Activated CD4-positive, CD25-positive, alpha-beta regulatory T cell treated with anti-CD3 and anti-CD28 coated beads, Interleukin-2, amount 50 U/mL, for 72 hours (primary cell): ENCODE measurements around the gene ALKBH5.
A peak's percentile ranks its signal among the peaks of the same experiment; 100 is the strongest.
"Not testable (repeated sequence)": the region's sequence is repeated elsewhere in the genome, so short reads cannot be mapped to it uniquely, and the experiment has no call there.

Experiments
- DNase-seq: peaks from one replicate; pipeline ENCODE4 v3.0.0; 2021

The ALKBH5 gene

DNA sequence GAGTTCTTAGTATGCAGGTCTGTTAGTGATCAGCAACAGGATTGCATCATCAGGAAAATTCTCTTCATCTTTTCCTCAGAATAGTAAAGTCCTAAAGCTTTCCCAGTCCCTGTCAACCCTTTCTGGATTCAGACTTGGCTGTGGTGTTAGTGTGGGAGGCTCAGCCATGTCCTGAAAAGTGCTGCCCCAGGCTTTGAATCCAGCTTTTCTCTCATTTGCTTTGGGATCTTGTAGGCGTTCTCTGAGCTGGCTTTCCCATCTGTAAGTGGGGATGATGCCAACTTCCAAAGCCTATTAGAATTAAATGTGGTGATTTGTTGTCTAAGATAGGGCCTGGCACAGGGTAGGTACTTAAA lies 3.0 kb downstream of the ALKBH5 start:
- DNase-seq, result no peak

GRCh38 chr17:18187226-18187625 lies 3.6 kb downstream of the ALKBH5 start:
- no peak for DNase-seq

DNA sequence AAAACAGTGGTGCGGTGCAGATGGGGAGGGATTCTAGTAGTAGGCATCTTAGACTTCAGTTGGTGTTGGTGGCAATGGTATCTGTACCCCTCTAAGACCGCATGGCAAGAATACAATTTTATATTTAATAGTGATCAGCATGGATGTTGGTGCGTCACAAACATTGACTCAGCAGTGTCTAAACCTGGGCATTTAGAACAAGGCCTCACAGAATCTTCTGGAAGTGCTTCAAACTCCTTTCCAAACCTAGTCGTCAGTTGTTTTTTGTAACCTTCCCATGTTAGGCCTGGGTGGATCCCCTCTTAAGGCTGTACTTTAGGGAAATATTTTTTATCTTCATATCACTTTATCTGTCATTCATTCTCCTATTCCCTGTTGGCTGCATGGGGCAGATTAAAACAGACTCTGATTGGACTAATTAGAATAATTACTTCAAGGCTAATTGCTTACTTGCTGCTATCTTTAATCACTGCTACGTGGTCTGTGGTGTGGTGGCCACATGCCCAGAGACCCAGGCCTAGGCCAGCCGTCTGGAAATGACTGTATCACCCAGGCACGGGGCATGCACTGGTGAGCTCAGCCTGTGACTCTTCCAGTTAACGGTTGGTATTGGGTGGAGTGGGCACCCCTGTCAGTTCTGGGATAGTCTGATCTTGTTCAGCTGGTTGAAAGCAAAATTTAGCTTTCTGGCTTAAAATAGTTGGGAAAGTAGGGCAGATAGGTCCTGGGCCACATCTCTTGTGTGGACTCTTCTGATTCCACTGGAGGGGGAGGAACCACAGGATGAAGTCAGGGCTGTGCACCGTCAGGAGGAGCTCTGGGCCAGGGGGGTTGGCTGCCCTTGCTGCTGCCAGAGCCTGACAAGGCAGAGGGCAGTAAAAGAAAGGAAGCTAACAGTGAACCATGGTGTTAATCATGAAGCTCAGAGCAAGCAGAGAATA lies 4.5 kb downstream of the ALKBH5 start:
- DNase-seq, result peak; percentile 41

DNA sequence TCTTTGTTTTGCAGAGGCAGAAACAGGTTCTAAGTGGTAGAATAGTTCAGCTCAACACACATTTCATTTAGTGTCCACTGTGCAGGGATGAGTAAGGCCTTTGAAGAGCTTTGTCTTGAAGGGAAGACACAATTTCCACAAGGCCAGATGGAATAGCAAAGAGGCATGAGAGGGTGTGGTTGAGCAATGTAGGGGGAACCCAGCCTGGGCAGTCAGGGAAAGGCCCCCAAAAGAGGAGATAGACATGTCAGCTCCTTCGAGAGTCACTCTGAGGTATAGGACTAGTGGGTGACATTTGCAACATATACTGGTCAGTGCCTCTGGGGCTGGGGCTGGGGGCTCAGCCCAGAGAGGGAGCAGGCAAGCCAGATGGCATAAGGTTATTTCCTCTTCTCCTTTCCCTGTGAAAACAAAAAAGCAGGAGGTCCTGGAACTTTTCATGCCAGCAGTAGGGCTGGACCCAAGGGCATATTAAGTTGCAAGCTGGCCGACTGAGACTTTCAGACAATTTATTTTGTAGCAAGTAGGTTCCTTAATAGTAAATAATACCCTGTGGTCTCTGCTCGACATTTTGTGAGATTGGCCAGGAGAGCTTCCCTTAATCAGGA lies 7.1 kb downstream of the ALKBH5 start:
- no peak for DNase-seq

GRCh38 chr17:18191236-18191667 lies 7.6 kb downstream of the ALKBH5 start:
- DNase-seq, result no peak

DNA sequence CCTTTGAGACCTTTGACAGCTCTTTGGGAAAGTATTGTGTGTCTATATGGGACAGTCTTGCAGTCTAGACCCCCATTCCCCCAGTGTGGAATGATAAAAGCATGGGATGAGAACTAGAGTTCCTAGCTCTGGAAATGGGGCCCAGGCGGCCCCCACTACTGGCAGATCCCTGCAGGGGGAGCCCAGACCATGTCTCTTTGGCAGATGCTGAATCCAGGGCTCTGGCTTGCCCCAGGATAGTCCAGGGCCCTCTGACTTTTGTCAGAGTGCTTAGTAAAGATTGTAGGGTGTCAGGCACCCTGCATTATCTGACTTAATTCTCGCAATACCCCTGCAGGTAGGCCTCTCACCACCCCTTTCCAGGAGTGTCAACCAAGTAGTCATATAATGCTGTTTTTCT lies 8.3 kb downstream of the ALKBH5 start:
- DNase-seq, result no peak

GRCh38 chr17:18194394-18194793 lies 10.8 kb downstream of the ALKBH5 start:
- DNase-seq, result no peak

GRCh38 chr17:18194804-18195203 lies 11.2 kb downstream of the ALKBH5 start:
- DNase-seq, result no peak

DNA sequence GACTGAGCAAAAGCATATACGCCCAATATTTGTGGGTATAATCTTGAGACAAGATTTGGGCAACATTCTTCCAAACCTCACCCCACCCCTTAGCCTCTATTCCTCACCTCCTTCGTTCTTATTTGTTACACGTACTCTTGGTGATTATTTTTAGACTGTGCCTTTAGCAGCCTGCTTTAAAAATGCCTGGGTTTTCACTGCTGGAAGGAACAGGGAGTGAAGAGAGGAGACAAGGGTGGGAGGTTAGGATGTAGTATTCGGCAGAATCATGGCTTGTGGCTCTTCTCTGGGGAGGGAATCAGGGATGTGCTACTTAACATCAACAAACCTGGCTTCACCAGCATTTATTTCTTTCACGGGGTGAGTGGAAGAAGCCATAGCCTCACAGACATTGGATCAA lies 11.6 kb downstream of the ALKBH5 start:
- DNase-seq, result no peak

GRCh38 chr17:18197535-18198194 lies 14.0 kb downstream of the ALKBH5 start:
- no peak for DNase-seq

DNA sequence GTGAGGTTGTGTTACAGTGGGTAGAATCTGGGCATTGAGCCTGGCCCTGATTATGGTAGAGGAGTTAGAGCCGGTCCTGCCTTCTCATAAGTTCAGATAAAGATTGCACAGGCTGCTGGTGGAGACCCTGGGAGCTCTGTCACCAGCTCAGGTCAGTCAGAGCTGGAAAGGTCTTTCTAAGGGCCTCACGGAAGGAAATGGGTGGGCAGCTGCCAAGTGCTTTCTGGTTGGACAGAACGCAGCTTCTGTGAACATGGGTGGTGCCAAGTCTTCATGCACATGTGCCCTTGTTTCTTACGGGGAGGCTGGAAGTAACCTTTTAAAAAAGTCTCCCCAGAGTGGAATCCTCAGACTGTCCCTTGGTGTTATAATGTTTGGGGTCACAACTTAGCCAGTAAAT lies 14.9 kb downstream of the ALKBH5 start:
- DNase-seq, result no peak

DNA sequence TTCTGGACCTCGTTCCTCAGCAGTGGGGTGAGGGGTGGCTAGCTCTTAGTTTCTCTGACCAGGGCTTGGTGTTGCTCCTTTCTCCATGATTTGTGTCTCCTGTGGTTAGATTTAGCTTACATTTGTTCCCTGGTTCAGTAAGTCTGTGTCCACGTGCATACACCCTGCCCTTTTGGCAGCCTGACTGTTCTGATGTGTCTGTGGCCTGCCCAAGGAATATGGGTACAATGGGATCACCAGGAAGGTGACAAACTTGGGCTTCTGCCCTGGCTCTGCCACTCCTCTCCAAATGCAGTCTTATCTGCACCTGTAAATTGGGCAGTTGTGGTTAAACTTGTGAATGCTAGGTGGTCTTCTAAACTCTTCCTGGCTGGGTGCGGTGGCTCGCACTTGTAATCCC lies 17.5 kb downstream of the ALKBH5 start:
- no peak for DNase-seq

DNA sequence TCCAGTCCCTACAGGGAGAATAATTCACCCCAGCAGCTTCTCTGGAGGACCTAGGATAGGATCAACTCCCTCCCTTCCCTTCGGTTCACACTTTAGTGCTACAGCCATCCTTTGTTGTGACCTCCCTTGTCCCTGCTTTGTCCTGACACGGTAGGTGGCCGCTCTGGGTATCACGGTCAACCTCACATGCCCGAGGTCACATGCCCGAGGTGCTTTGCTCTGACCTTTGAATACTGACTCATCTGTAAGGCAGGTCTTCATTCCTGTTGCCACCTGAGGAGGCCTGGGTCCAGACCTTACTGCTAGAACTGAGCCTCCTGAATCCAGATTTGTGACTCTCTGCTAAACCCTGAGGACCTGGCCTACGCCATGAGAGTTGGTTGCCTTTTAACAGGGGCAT lies 19.7 kb downstream of the ALKBH5 start:
- no peak for DNase-seq

GRCh38 chr17:18205861-18206260 lies 22.2 kb downstream of the ALKBH5 start:
- no peak for DNase-seq

DNA sequence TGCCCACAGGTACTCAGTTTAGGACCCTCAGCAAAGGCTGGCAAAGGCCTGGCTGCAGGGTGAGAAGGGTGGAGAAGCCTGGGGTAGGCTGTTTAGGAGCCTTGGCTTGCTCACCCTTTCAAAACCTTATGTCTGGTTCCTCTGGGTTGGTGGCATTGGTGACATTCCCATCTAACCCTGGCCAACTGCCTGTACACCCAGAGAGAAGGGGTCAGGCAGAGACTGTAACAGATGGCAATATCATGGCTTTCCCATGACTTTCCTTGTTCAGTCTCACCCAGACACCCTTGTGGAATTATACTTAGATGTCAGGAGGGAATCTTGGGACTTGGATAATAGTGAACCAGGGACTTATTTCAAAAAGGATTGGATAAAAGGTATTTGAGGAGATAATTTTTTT lies 23.3 kb downstream of the ALKBH5 start:
- DNase-seq, result no peak

- DNase-seq, result no peak
Measured at GRCh38 chr17:18208092-18208491, 24.5 kb downstream of the ALKBH5 start.

- no peak for DNase-seq
Measured at GRCh38 chr17:18213666-18214270, 30.1 kb downstream of the ALKBH5 start.

GRCh38 chr17:18216906-18217305 lies 33.3 kb downstream of the ALKBH5 start:
- DNase-seq, result not testable (repeated sequence)

- DNase-seq, result peak; percentile 81
Measured at GRCh38 chr17:18217412-18218015, 33.9 kb downstream of the ALKBH5 start.

DNA sequence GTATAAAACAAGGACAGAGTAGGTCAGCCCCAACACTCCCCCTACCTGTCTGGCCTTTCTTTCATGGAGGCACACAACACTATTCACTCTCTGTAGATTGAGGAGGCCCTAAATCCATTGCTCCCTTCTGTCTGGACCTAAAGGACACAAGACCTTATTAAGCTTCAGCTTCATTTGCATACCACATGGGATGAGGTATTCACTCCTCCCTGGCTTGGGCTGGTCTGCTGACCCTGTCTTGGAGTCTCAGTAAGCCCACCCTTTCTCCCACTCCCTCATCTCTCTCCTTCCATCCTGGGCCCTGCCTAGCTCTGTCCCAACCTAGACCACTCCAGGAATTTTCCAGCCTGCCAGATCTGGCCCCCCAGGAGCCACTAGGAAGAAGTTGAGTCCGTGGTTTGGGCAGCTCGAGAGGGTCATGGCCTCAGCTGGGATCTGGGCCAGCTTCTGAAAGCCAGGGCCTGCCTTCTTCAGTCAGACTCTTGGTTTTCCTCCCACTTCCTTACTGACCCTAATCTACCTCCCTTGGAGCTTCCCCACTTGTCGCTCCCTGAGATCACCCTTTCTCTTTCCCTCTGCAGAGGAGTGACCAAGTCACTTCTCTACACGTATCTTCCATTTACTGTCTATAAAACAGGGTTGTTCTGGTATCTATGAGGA lies 35.3 kb downstream of the ALKBH5 start:
- DNase-seq, result no peak

DNA sequence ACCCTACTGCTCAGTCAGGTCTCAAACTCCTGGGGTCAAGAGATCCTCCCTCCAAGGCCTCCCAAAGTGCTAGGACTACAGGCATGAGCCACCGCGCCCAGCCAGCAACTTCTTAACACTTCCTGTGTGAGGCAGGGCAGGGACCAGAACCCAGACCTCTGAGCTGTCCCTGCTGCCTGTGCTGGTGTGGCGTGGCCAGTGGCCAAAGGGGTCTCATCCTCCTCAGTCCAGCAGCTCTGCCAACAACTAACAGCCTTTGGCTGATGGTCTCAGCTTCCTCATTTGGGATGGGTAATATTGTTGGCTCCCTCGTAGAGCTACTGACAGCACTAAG lies 40.4 kb downstream of the ALKBH5 start:
- no peak for DNase-seq

GRCh38 chr17:18224387-18225120 lies 40.9 kb downstream of the ALKBH5 start:
- DNase-seq, result no peak
